Thyroid gland (tissue), 4 donors: ENCODE measurements around the gene MCF2L.

Experiments
- POLR2A ChIP-seq, 2 donors: fragments of 450-650 bp; IDR thresholded peaks; one replicate each; pipeline ENCODE4 v1.6.1; 2017; ENCODE audit warnings: antibody characterized with exemption in 2 of 2, mild to moderate bottlenecking in 2 of 2, moderate library complexity in 1 of 2
- TF ChIP-seq, protein P1 (sequence below), 6 experiments: fragments of 200-600 bp in 3 of 6; fragments of 450-650 bp in 3 of 6; sonication (generic) in 3 of 6; IDR thresholded peaks; one replicate each; pipeline ENCODE4 v1.5.1; 2016 to 2019; ENCODE audit warnings: antibody characterized with exemption in 6 of 6, mild to moderate bottlenecking in 2 of 6, inconsistent platforms in 1 of 6, moderate library complexity in 1 of 6

DNA sequence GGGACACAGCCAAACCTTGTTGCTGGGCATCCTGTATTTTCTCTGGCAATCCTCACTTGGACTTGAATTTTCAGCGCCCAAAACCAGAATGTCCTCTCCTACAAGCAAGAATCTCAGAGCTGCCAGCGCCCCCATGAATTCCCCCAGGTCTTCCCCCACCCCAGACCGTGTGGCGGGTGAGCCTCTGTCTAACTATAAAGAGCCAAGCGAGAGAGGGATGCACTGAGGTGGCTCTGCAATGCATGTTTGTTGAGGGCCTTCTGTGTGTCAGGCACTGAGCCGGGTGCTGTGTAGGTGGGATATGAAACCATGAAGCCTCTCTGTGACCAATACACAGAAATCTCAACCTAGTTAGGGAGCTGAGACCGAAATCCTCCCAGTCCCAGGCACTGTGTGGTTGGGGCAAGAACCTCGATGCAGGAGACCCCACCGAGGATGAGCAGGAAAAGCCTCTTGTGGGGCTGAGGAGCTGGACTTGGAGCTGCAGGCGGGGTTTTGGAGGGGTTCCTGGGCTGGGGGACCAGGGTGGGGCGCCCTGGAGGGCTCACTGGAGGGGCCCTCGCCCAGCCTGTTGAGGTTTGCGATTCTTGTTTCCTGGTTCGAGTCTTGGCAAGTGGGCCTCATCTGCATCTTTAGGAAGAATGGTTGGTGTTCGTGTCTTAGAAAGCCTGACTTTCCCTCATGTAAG lies 177.0 kb downstream of the MCF2L start:
- no peak for TF ChIP-seq POLR2A (IDR thresholded peaks at IDR 0.05)
- TF ChIP-seq, protein P1, sequence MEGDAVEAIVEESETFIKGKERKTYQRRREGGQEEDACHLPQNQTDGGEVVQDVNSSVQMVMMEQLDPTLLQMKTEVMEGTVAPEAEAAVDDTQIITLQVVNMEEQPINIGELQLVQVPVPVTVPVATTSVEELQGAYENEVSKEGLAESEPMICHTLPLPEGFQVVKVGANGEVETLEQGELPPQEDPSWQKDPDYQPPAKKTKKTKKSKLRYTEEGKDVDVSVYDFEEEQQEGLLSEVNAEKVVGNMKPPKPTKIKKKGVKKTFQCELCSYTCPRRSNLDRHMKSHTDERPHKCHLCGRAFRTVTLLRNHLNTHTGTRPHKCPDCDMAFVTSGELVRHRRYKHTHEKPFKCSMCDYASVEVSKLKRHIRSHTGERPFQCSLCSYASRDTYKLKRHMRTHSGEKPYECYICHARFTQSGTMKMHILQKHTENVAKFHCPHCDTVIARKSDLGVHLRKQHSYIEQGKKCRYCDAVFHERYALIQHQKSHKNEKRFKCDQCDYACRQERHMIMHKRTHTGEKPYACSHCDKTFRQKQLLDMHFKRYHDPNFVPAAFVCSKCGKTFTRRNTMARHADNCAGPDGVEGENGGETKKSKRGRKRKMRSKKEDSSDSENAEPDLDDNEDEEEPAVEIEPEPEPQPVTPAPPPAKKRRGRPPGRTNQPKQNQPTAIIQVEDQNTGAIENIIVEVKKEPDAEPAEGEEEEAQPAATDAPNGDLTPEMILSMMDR (IDR thresholded peaks at IDR 0.05), result no peak
